Psoas muscle (tissue), 8 donors: ENCODE results near the gene MAPKAPK3. TPM values are rescaled to one million over a fixed set of nuclear protein-coding genes. Genes with fewer than 3 reads are reported as not detected.

ENCODE experiments used
- ATAC-seq, 4 donors: fragments of 200-7000 bp; cut with Tn5 transposase; one replicate each; pipeline ENCODE4 v1.9.1; 2020; ENCODE audit warnings: moderate library complexity in 3 of 4, mild to moderate bottlenecking in 2 of 4
- DNase-seq, 2 donors: peaks; one replicate each; pipeline ENCODE4 v3.0.0-alpha.2; 2020
- H3K27ac ChIP-seq: fragments of 200-600 bp; one replicate; pipeline ENCODE4 v1.8.0; 2022
- H3K27me3 ChIP-seq, 3 donors: fragments of 200-600 bp in 1 of 3; one replicate each; pipeline versions ENCODE4 v1.6.1 to v1.8.0; 2013 to 2022; ENCODE audit warnings: low read length in 2 of 3, mild to moderate bottlenecking in 2 of 3, moderate library complexity in 1 of 3; ENCODE audit not compliant: insufficient read depth in 3 of 3
- H3K36me3 ChIP-seq, 2 donors: fragments of 200-600 bp in 1 of 2; one replicate each; pipeline versions ENCODE4 v1.6.1 to v1.8.0; 2013 to 2022; ENCODE audit warnings: low read depth in 1 of 2, mild to moderate bottlenecking in 1 of 2, moderate library complexity in 1 of 2; ENCODE audit not compliant: insufficient read depth in 1 of 2
- H3K4me1 ChIP-seq: fragments of 200-600 bp; one replicate; pipeline ENCODE4 v1.8.0; 2022
- H3K4me3 ChIP-seq: fragments of 200-600 bp; one replicate; pipeline ENCODE4 v1.8.0; 2022; ENCODE audit warnings: mild to moderate bottlenecking
- H3K9me3 ChIP-seq: fragments of 200-600 bp; one replicate; pipeline ENCODE4 v1.8.0; 2022
- WGBS, 3 donors: extraction: QIAGEN DNeasy Blood & Tissue Kit; methylation state at CpG; one replicate each; pipeline versions ENCODE4 v1.1.6 to v1.1.7; 2013; 5-methylcytosine and 5-hydroxymethylcytosine counted together
- intact Hi-C, 2 donors: fragments of 100-400 bp; cut with DNase I; formaldehyde crosslinking; loops; one replicate each; pipeline versions ENCODE4 v1.11.0 to v1.14.2; 2022
- polyA plus RNA-seq, 3 donors: library from polyadenylated mRNA; stranded (reverse); fragments of 200-250 nt; gene quantifications; one replicate each; pipeline ENCODE4 v1.2.3, GENCODE V29; 2013
- total RNA-seq, 4 donors: library from RNA; stranded (reverse); fragmentation: NEBNext Ultra II Directional in 2 of 4; extraction: Animal tissue kit (Norgen Biotek cat#: 25700) in 2 of 4; gene quantifications; one replicate each; pipeline versions ENCODE4 v1.2.1 to v1.2.4, GENCODE V29; 2021 to 2023
- TF ChIP-seq, protein P1 (sequence below): fragments of 200-600 bp; IDR thresholded peaks from one replicate; pipeline ENCODE4 v1.8.0; 2022; ENCODE audit warnings: antibody characterized with exemption
- donor health status: healthy with polysubstance abuse.
- donor health status: DM: no; HTN: no; CAD: no; lungs with moderate emphysema.
- donor health status: Bipolar disorder and iron deficiency.
- donor health status: healthy.
- donor health status: DM: yes; HTN: yes; CAD: no.
- donor health status: DM: no; HTN: no; CAD: no.
- donor health status: DM: no; HTN: no; CAD: no.
- donor health status: DM: yes; HTN: yes; CAD: no.

The MAPKAPK3 gene
- total and polyA plus RNA-seq, 7 donors: 88.2 to 409 (median 249) TPM

DNA sequence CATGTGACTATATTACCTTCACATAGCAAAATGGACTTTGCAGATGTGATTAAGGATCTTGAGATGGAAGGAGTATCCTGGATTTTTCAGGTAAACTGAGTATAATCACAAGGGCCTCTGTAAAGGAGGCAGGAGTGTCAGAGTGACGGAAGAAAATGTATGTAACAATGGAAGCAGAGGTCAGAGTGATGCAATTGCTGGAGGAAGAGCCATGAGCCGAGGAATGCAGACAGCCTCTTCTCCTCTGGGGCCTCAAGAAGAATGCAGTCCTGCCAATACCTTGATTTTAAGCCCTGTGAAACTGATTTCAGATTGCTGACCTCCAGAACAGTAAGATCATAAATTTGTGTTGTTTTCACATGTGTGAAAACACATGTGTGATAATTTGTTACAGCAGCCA lies 32.6 kb upstream of the MAPKAPK3 start:
- peaks cover 0 to 7% of the 10 kb centered on the region in 2 donors for H3K36me3 ChIP-seq
- H3K4me1 ChIP-seq: peaks cover 84% of the 10 kb centered on the region
- H3K27ac ChIP-seq: peak overlapping the region; percentile 84

DNA sequence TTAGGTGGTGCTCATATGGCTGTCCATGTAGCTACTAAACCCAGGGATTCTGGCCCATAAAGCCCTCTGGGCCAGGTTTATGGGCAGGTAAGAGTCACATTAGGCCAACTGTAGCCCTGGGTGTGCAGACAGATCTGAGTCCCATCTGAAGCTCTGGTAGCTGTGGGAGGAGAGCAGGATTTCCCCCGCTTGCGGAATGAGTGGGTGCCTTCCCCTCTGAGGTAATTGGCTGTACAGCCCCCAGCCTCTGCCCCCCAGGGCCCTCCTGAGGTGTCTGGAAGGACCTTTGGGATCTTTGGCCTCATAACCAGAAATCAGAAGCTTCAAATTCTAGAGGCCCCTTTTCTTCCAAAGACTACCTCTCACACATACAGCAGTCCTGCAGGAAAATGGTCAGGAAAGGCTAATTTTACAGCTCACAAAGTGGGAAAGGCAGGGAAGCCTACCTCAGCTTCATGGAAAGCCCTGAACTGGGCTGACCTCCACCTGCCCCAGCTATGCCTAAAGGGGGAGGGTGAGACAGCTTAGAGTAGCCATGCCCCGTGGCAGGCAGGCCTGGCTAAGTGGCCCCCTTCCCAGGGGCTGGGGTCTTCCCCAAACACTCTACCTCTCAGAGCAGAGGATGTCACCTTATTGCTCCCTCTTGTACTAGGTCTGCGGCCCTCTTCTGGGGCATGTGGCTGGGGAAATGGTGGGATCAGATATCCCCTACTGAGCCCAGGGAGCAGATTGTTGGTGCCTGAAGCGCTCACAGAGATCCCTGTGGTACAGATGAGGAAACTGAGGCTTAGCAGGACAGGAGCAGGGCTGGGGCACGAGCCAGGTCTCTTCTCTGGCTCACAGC lies 30.8 kb upstream of the MAPKAPK3 start:
- DNase-seq (peak in 1 of 2 donors; percentile 40), ATAC-seq (no peak)
- TF ChIP-seq, protein P1, sequence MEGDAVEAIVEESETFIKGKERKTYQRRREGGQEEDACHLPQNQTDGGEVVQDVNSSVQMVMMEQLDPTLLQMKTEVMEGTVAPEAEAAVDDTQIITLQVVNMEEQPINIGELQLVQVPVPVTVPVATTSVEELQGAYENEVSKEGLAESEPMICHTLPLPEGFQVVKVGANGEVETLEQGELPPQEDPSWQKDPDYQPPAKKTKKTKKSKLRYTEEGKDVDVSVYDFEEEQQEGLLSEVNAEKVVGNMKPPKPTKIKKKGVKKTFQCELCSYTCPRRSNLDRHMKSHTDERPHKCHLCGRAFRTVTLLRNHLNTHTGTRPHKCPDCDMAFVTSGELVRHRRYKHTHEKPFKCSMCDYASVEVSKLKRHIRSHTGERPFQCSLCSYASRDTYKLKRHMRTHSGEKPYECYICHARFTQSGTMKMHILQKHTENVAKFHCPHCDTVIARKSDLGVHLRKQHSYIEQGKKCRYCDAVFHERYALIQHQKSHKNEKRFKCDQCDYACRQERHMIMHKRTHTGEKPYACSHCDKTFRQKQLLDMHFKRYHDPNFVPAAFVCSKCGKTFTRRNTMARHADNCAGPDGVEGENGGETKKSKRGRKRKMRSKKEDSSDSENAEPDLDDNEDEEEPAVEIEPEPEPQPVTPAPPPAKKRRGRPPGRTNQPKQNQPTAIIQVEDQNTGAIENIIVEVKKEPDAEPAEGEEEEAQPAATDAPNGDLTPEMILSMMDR: no peak
- Histone ChIP-seq H3K4me1 (peaks cover 81% of the 10 kb centered on the region), H3K9me3 (no peaks in the 10 kb centered on the region), H3K36me3 (no peaks in the 10 kb centered on the region), H3K4me3 (no peak overlapping the region), H3K27me3 (no peaks in the 10 kb centered on the region), H3K27ac (peak overlapping the region; percentile 69)
- WGBS, 3 donors: 72 to 91% (median 74%) methylated on average over 6 of the region's 6 CpGs
- intact Hi-C loops: loop anchor here in 1 of 2 donors (2.0 kb wide), 1 partner anchor 15 kb away; no protein-coding TSS in a partner anchor

More for the DNA sequence above, 32.6 kb upstream of the MAPKAPK3 start:
- 30 to 46% (median 30%) methylated on average over 2 of the region's 2 CpGs for WGBS, 3 donors
- Histone ChIP-seq H3K4me3 (no peak overlapping the region), H3K27me3 (no peaks in the 10 kb centered on the region), H3K9me3 (no peaks in the 10 kb centered on the region)
- DNase-seq (no peak), ATAC-seq (no peak)
- TF ChIP-seq, protein P1: no peak
- intact Hi-C loops: loop anchor here in 1 of 2 donors (2.0 kb wide), 1 partner anchor 16 kb away; no protein-coding TSS in a partner anchor

DNA sequence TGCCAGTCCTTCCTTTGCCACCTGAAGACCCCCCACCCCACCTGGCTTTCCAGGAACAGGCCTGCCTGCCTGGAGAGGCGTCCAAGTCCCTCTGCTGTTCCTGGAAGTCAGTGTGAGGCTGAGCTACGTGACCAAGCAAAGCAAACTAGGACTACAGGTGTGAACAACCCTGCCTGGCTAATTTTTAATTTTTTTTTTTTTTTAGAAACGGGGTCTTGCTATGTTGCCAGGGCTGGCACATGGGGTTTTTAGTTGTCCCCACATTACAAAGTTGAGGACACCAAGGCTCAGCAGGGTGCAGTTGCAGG lies 30.2 kb upstream of the MAPKAPK3 start:
- Histone ChIP-seq H3K36me3 (no peaks in the 10 kb centered on the region), H3K27me3 (no peaks in the 10 kb centered on the region), H3K4me3 (no peak overlapping the region), H3K27ac (peak overlapping the region; percentile 69), H3K4me1 (peaks cover 75% of the 10 kb centered on the region), H3K9me3 (no peaks in the 10 kb centered on the region)
- TF ChIP-seq, protein P1: no peak
- DNase-seq (no peak), ATAC-seq (no peak)
- intact Hi-C loops: no loop called here
- WGBS, 3 donors: 30 to 56% (median 43%) methylated on average over 3 of the region's 3 CpGs

DNA sequence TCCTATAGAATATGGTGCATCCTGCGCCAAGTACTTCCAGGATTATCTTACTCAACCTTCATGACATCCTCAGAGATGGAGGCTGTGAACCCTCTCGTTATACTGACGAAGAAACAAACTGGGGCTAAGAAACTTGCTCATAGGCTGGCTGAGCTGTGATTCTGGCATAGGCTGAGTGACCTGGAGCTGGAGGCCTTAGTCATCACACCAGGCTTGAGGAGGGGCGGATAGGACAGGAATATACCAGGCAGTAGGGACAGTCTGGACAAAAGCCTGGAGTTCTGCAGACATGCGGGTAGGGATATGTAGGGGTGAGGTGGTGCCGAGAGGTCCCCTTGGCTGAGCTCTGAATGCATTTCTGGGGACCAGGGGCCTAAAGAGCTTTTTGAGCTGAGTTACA lies 29.6 kb upstream of the MAPKAPK3 start:
- H3K4me1 ChIP-seq: peaks cover 73% of the 10 kb centered on the region
- no peaks in the 10 kb centered on the region for H3K9me3 ChIP-seq
- H3K4me3 ChIP-seq: no peak overlapping the region
- TF ChIP-seq, protein P1: no peak
- no peaks in the 10 kb centered on the region for H3K36me3 ChIP-seq
- 46 to 70% (median 47%) methylated on average over 6 of the region's 6 CpGs for WGBS, 3 donors
- H3K27ac ChIP-seq: peak overlapping the region; percentile 69
- peak in 1 of 2 donors; percentile 77 for DNase-seq
- intact Hi-C loops: no loop called here
- peak; percentile 65 to 76 (median 69) for ATAC-seq
- H3K27me3 ChIP-seq: no peaks in the 10 kb centered on the region
